COLO829 (cell line): Measurements from ENCODE around the gene AQP12B.
"Not testable (repeated sequence)": the region's sequence is repeated elsewhere in the genome, so short reads cannot be mapped to it uniquely, and the experiment has no call there.

Source experiments
- DNase-seq: peaks from one replicate; pipeline ENCODE4 v3.0.0; 2012; ENCODE audit warnings: low spot score

AQP12B gene

GRCh38 chr2:240701091-240701735, 18.5 kb upstream of the AQP12B start:
- no peak for DNase-seq

GRCh38 chr2:240700616-240701015, 17.9 kb upstream of the AQP12B start:
- DNase-seq = not testable (repeated sequence)

DNA sequence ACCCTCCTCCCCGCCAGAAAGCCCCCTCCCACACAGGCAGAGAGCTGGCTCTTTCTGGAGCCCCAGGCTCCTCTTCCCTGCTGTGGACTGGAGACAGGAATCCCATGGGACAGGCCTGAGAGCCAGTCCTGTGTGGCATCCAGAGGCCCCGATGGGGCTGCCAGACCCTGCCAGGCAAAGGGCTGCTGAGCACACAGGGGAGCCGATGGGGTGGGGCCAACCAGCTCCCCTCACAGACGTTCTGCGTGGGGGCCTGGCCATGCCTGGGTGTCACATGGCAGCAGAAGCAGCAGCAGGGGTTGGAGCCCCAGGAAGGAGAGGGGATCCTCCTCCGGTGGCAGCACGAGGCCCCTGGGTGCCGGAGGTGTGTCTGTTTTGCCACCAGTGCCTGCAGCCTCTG, 17.1 kb upstream of the AQP12B start:
- not testable (repeated sequence) for DNase-seq

GRCh38 chr2:240698852-240699561, 16.3 kb upstream of the AQP12B start:
- DNase-seq = not testable (repeated sequence)

GRCh38 chr2:240696469-240696868, 13.8 kb upstream of the AQP12B start:
- not testable (repeated sequence) for DNase-seq

- DNase-seq = not testable (repeated sequence)
These were observed 12.9 kb upstream of the AQP12B start for GRCh38 chr2:240695593-240695992.

DNA sequence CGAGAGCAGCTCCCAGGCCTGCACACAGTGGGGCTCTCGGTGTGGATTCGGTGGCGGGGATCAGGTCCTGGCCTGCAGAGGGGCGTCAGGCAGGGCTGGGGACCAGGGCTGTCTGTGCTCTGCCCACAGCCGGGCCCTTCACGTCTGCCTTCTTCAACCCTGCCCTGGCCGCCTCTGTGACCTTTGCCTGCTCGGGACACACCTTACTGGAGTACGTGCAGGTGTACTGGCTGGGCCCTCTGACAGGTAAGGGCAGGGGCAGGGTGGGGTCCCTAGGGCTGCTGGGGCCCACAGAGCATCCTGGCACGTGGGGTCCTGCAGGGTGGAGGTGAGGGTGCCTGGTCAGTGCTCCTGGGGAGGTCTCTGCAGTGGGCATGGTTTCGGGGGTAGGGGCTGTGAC, 11.6 kb upstream of the AQP12B start:
- not testable (repeated sequence) for DNase-seq

DNA sequence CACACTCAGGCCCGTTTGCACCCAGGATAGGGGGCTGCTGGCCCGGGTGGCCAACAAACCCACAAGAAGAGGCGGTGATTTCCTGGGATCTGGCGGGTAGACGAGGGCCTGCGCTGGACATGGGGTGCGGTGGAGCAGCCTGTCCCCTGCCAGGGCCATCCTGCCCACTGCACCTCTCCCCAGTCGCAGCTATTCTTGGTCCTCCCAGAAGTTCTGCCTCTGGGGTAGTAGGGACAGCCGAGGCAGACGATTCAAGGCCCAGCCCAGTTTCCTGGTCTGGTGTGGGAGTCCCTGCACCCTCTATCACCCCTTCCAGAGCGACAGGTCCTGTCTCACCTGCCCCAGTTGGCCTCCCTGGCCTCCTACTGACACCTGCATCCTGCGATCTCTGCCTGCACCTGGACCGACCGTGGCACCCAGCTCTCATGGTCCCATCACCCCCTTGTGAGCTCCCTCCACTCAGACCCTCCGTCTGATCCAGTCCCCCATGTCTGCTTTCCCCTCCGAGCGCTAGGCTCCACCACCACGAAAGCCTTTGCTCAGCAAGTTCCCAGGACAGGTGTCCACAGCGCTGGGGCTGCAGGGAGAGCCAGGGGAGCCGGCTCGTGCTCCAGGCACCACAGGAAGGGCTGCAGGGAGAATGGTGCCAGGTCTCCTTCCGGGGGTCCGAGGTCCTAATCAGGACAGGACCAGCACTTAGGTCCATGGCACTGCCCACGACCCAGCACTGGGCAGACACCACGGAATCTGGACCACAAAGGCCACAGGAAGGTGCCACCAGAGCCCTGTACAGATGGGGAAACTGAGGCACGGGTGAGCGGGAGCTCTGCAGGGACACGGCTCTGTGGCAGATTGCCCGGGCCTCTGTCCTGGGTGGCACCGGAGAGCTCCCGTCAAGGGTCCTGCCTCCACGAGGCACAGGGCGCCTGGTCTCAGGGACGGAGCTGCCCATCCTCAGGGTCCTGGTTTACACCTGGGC, 10.2 kb upstream of the AQP12B start:
- not testable (repeated sequence) for DNase-seq

DNA sequence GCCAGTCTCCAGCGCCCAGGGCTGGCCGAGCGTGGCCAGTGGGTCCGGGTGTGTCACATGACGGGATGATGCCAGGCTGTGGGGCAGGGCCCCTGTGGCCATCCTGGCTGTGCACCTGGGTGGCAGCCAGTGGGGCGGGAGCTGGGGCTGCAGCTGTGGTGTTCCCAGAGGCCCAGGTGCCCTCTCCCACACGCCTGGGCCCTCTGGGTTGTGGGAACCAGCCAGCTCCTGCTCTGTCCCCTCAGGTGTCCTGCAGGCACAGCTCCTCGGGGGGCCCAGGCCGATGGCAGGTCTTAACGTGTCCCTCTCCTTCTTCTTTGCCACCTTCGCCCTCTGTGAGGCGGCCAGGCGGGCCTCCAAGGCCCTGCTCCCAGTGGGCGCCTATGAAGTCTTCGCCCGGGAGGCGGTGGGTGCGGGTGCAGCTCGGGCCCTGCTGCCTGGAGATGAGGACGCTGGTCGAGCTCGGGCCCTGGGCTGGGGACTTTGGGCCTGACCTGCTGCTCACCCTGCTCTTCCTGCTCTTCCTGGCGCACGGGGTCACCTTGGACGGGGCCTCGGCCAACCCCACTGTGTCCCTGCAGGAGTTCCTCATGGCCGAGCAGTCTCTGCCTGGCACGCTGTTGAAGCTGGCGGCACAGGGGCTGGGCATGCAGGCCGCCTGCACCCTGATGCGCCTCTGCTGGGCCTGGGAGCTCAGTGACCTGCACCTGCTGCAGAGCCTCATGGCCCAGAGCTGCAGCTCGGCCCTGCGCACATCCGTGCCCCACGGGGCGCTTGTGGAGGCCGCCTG, 9.1 kb upstream of the AQP12B start, which contains the start of gene AQP12A:
Gene AQP12A (plus strand): TSS at position 236 of the 790 bp plus-strand sequence. CDS start 48 bp downstream, at position 284.
- not testable (repeated sequence) for DNase-seq

GRCh38 chr2:240691075-240691427, 8.4 kb upstream of the AQP12B start:
- not testable (repeated sequence) for DNase-seq

DNA sequence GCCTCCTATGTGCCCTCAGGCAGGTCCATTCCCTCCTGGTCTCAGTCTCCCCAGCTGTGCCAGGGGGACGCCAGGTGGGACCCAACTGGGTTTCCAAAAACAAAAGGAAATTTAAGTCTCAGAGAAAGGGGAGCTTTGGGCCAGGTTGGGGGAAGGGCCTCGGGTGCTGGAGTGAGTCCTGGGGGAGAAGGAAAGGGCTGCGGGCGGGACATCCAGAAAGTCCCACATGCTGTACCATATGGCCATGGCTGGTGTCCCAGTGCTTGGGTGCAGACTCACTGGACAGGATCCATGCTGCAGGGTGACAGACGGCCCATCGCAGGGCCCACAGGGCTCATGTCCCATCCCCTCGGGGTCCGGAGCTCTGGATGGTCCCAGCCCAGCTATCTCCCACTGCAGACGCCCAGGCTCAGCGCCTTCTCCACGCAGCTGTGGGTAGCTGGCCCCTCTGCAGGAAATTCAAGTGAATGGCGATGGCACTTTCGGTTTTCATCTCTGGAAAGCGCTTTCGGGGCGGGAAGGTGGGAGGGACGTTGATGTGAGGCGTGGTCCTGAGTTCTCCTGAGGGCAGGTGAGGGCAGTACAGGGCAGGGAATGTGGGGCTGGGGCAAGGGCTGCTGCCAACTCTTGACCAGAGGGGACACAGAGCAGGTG, 7.9 kb upstream of the AQP12B start:
- DNase-seq = not testable (repeated sequence)

DNA sequence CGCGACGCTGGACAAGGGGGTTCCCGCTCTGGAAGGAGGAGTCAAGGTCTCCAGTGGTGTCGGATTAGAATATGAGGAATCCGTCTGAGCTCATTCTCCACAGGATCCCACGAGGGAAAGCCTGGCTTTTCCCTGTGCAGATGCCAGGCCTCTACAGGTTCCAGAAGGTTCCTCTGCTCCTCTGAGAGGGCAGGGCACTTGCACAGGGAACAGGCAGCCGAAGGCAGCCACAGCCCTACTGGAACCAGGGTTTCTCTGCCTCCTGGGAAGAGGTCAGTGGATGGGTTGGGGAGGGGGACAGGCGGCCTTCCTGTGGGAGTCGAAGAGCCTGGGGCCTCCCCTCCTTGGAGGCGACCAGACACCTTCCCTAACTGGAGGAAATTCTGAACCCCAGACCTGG, 7.3 kb upstream of the AQP12B start:
- no peak for DNase-seq

DNA sequence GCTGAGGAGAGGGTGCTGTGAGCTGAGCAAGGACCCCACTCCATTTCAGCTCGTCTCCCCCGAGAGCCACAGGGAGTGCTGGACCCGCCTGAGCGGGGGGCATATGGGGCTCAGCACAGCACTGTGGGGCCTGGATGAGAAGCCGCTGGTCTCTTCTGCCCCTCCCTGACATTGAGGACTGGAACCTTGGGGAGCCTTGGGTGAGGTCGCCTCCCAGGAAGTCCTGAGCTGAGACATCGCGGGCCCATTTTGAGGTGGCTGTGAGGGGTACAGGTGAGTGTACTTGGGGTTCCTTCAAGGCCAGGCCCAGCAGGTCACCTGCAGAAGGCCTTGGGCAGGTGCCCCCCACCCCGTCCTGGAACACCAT, 5.9 kb upstream of the AQP12B start:
- no peak for DNase-seq

DNA sequence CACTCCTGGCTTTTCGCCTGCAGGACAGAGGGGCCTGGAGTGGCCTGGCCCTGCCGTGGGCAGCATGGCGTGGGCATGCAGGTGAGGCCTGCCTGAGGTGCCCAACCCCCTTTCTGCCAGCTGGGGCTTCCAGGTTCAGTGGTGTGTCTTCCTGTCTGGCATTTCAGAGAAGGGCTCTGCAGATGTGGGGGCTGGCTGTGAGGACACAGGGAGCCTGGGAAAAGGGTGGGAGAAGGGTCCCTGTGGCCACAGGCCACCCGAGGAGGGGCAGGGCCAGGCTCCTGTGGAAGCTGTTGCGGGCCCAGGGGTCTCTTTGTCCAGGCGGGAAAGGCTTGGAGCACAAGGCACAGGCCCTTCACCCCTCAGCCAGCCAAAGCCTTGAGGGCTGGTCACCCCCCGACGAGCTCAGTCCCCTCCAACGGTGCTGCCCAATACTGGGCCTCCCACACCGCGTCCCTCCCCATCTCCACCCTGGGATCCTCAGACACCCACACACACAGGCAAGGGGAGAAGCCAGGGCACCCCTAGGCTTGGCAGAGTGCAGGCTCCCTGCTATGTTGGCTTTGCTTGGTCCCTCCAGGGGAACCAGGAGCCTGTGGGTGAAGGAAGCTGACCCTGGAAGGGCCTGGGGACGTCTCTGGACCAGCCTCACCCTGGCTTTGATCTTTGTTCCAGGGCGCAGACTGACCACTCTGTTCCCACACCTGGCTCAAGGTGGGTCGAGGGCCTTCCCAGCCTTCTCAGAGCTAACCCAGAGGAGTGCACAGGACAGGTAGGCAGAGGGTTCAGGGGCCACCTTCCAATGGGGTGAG, 5.3 kb upstream of the AQP12B start:
- no peak for DNase-seq

DNA sequence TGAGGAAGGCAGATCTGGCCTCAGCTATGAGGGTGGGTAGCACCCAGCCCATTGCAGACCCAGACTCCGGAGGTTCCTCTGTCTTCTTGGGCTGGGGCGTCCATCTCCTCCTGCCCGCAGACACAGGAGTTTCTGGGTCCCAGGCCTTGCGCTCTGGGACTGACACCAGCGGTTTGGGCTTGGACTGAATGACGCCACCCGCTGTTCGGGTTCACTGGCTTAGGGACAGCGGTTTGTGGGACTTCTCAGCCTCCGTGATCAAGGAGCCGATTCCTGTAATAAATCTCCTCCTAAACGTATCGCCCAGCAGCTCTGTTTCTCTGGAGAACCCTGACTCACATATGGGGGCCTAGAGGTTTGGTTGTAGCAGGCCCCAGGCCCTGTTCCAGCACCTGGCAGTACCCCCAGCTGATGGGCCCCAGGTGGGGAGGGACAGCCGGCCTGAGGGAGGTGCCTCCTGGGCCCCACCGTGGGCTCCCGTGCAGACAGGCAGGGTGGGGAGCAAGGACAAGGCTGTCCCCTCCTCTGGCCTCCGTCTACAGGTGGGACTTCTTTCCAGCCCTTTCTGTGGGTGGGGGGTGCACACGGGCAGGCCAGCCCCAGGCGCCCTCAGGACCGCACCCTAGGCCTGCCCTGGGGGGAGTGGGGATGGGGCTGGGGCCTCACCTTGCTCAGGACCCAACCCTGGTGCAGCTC, 4.5 kb upstream of the AQP12B start:
- no peak for DNase-seq

DNA sequence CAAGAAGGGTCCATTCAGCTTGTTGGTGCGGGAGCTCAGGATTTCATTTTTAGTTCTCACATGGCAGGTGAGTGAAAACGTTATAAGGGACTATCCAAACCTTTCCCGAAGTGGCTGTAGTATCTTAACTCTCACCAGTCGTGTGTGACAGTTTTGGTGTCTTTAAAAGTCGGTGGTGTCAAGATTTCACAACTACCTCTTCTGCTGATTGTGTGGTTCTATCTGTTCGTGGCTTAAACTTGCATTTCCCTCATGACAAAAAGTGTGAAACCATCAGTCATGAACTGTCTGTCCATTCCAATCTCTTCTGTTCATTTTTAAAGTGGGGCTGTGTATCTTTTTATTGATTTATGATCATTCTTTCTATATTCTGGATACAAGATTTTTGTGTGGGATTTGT, 3.8 kb upstream of the AQP12B start:
- DNase-seq = no peak

- no peak for DNase-seq
These were observed 3.2 kb upstream of the AQP12B start for GRCh38 chr2:240685771-240686371.

DNA sequence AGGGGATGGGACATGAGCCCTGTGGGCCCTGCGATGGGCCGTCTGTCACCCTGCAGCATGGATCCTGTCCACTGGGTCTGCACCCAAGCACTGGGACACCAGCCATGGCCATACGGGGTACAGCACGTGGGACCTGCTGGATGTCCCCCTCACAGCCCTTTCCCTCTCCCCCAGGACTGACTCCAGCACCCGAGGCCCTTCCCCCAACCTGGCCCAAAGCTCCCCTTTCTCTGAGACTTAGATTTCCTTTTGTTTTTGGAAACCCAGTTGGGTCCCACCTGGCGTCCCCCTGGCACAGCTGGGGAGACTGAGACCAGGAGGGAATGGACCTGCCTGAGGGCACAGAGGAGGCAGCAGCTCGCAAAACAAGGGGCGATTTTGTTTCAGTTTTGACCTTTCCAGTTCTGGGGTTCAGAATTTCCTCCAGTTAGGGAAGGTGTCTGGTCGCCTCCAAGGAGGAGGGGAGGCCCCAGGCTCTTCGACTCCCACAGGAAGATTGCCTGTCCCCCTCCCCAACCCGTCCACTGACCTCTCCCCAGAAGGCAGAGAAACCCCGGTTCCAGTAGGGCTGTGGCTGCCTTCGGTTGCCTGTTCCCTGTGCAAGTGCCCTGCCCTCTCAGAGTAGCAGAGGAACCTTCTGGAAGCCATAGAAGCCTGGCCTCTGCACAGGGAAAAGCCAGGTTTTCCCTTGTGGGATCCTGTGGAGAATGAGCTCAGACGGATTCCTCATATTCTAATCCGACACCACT, 1.5 kb upstream of the AQP12B start:
- DNase-seq = not testable (repeated sequence)
